ELR (cell line): ENCODE results near the gene H6PD.

ENCODE experiments used
- DNase-seq: peaks from one replicate; pipeline ENCODE4 v3.0.0-alpha.2; 2015; ENCODE audit warnings: low read depth

H6PD gene, protein sequence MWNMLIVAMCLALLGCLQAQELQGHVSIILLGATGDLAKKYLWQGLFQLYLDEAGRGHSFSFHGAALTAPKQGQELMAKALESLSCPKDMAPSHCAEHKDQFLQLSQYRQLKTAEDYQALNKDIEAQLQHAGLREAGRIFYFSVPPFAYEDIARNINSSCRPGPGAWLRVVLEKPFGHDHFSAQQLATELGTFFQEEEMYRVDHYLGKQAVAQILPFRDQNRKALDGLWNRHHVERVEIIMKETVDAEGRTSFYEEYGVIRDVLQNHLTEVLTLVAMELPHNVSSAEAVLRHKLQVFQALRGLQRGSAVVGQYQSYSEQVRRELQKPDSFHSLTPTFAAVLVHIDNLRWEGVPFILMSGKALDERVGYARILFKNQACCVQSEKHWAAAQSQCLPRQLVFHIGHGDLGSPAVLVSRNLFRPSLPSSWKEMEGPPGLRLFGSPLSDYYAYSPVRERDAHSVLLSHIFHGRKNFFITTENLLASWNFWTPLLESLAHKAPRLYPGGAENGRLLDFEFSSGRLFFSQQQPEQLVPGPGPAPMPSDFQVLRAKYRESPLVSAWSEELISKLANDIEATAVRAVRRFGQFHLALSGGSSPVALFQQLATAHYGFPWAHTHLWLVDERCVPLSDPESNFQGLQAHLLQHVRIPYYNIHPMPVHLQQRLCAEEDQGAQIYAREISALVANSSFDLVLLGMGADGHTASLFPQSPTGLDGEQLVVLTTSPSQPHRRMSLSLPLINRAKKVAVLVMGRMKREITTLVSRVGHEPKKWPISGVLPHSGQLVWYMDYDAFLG

GRCh38 chr1:9234223-9235095, at the start of gene H6PD:
TSS of gene H6PD (plus strand) at chr1:9234774. CDS start at chr1:9244935, 10,161 bp downstream.
- DNase-seq = peak; percentile 87

- DNase-seq = no peak
Observed at GRCh38 chr1:9186082-9186859, 48.3 kb upstream of the H6PD start.

DNA sequence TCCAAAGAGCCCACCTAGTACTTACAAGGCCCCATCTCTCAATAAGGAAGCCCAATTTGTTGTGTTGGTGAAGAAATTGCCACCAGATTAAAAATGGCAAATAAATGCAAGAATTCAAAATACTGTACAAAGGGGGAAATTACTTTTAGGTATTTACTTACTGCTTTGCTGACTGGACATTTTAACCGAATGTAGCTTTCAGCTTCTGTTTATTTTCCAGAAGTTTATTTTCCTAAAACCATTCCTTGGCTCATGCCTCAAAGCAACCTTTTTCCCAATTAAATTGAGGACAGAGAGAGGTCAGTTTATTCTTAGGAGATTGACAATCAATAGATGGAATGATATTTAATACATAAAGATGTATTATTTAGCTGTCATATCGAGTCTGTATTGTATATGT, 47.6 kb upstream of the H6PD start:
- DNase-seq = no peak

GRCh38 chr1:9190234-9190633, 44.3 kb upstream of the H6PD start:
- no peak for DNase-seq

GRCh38 chr1:9191231-9191630, 43.3 kb upstream of the H6PD start:
- no peak for DNase-seq

GRCh38 chr1:9192578-9193232, 41.9 kb upstream of the H6PD start:
- no peak for DNase-seq

GRCh38 chr1:9193233-9193625, 41.3 kb upstream of the H6PD start:
- DNase-seq = no peak

DNA sequence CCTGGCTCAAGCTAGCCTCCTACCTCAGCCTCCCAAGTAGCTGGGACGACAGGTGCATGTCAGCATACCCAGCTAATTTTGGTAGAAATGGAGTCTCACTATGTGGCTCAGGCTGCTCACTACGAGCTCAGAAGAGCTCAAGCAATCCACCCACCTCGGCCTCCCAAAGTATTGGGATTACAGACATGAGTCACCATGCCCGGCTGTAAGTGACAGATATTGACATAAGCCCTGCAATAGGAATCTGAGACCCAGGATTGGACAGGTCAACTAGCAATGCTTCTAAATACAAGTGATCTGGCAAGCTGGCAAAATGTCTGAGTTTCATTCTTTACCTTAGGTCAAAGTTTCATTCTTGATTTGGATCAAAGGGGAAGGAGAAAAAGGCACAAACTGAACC, 40.5 kb upstream of the H6PD start:
- DNase-seq = peak; percentile 45

DNA sequence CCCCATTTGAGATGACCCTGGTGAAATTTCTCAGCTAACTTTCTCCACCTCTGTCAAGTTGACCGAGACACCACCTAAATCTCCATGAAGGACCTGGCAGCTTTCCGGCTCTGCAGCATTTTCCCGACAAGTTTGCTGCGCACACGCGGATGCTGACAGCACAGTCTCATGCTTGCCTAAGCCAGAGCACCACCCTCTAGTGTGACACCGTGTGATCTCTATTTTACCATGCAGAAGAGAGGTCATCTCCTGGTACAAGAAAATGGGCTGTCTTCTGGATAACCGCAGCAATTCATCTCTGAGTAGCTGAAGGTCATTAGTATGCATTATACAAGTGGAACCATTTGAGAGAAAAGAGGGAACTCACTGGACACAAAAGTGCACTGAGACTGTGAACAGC, 38.9 kb upstream of the H6PD start:
- DNase-seq = no peak

GRCh38 chr1:9196129-9197040, 38.2 kb upstream of the H6PD start:
- peak; percentile 93 for DNase-seq

- DNase-seq = peak; percentile 50
Observed at GRCh38 chr1:9197186-9198099, 37.1 kb upstream of the H6PD start.

DNA sequence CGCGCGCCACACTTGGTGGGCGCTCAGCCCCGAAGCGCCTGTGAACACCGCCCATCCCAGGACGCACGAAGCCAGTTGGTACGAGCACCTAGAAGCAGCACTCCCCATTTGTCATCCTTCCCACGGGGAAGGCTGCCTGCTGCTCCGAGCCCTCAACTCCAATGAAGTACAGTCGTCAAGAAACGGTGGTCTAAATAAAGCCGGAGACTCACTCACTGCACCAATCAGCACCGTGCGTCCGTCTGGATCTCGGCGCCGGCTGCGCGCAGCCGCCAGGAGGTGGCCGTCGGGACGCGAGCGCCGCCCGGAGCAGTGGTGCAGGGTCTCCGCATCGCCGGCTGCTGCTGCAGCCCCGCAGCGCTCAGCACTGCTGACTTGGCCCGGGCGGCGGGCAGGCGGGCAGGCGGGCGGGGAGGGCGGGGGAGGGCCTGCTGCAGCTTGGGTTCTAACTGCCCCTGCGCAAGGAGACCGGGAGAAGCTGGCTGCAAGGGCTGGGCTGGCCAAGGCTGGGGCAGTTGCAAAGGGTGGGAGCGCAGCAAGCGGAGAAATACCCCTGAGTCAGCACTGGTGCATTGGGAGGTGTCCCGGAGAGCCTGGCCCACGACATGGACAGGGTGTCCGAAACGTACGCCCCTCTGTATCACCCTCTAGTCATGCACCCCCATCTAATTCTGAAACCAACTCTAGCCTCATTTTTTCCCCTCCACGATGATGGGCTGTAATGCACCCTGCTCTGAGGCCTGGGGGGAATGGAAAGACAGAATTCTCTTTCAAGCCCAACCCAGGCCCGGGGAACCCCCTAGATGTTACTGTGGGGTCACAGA, 35.8 kb upstream of the H6PD start:
- DNase-seq = peak; percentile 62

DNA sequence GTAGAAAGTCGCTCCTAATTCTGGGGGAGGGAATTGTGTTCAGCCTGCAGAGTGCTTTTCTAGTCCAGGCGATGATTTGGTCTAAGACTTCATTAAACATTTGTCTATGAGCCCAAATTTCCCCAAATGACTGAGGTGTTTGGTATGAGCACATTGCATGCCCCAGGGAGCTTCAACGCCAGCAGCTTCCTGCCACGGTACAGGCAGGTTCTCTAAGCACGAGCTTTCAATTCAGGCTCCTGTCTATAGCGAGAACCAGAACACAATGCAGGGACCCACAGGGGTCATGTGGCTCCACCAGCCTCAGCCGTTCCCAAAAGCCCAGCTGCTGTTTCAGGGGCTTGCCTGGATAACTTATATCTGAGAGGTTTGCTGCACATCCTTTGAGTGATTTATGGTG, 34.1 kb upstream of the H6PD start:
- peak; percentile 79 for DNase-seq

DNA sequence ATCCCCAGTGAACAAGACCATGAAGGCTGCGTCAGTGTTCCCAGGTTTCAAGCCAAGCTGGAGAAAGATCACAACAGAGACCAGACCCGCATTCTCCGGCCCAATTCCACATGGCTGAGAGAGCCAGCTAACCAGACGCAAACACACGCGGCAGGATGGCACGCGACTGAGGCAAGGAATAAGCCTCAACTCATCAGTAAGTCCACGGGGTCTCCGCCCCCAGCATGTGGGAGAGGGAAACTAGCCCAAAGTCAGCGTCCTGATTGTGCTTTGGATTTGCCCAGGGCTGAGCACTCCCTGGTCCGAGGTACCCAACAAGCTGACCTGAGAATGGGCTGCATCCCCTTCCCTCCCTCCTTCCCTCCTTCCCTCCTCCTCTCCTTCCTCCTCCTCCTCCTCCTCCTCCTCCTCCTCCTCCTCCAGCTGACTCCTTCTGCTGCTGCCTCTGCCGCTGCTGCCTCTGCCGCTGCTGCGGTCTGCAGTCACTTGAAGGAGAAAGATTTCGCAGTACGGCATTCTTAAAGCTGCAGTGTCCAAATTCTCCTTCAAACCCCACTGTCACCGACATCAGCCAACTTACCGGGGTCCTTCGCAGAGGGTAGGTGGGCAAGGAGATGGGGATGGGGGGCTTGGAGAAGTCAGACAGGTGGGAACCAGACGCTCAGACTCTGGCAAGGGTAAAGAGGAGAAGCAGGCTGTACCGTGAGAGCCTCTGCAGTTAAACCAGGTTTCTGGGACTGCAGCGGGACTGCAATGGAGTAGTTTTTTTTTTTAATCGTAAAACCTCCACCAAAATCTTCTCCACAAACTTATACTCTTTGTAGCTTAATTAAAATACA, 33.0 kb upstream of the H6PD start:
- DNase-seq = peak; percentile 81

GRCh38 chr1:9202240-9202870, 32.2 kb upstream of the H6PD start:
- DNase-seq = peak; percentile 58

DNA sequence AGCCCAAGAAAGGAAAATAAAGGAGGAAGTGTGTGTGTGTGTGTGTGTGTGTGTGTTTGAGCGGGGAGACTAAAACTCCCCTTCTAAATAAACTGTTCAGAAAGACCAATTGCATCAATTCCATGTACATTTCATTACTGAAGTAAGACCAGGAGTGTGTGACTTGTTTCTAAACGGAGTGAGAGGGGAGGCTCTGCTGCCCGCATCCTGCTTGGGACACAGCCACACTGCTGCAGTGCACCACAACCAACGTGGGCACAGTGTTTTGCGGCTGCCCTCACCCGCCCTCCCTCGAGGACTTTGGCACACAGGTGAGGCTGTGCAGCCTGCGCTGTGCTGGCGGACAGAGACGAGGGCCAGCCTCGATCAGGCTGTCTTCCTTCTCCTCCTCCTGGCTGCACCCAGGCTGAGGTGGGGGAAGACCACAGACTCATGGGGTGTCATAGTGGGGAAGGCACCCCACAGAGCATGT, 31.0 kb upstream of the H6PD start:
- DNase-seq = no peak
